HUES48 (cell line): ENCODE results near the gene PGD.

Source experiments
- H3K27ac ChIP-seq: one replicate; pipeline ENCODE4 v1.7.0; 2013; ENCODE audit warnings: low read depth, low read length, inconsistent platforms
- H3K27me3 ChIP-seq: 2 replicates; pipeline ENCODE4 v1.6.1; 2013; ENCODE audit warnings: mild to moderate bottlenecking, low read length; ENCODE audit not compliant: control insufficient read depth, insufficient read depth
- H3K36me3 ChIP-seq: 2 replicates; pipeline ENCODE4 v1.6.1; 2013; ENCODE audit warnings: low read length; ENCODE audit not compliant: control insufficient read depth, insufficient read depth
- H3K4me1 ChIP-seq: 2 replicates; pipeline ENCODE4 v1.6.1; 2013; ENCODE audit warnings: mild to moderate bottlenecking, low read length; ENCODE audit not compliant: control insufficient read depth, insufficient read depth
- H3K4me3 ChIP-seq: 2 replicates; pipeline ENCODE4 v1.5.1; 2013; ENCODE audit warnings: mild to moderate bottlenecking, low read depth, low read length
- H3K9ac ChIP-seq: 2 replicates; pipeline ENCODE4 v1.6.1; 2013; ENCODE audit warnings: mild to moderate bottlenecking, low read depth, low read length, moderate library complexity
- H3K9me3 ChIP-seq: 2 replicates; pipeline ENCODE4 v1.6.1; 2013; ENCODE audit warnings: low read length; ENCODE audit not compliant: control insufficient read depth, insufficient read depth

The PGD gene

GRCh38 chr1:10379676-10380075, 19.2 kb upstream of the PGD start:
- Histone ChIP-seq H3K9ac (no peak overlapping the region), H3K27me3 (no peaks in the 10 kb centered on the region), H3K4me1 (no peaks in the 10 kb centered on the region), H3K9me3 (no peaks in the 10 kb centered on the region), H3K27ac (no peak overlapping the region), H3K4me3 (no peak overlapping the region), H3K36me3 (peaks cover 52% of the 10 kb centered on the region)

- Histone ChIP-seq H3K9me3 (no peaks in the 10 kb centered on the region), H3K4me3 (no peak overlapping the region), H3K27ac (no peak overlapping the region), H3K36me3 (peaks cover 43% of the 10 kb centered on the region), H3K9ac (no peak overlapping the region), H3K27me3 (no peaks in the 10 kb centered on the region), H3K4me1 (no peaks in the 10 kb centered on the region)
Measured at GRCh38 chr1:10380594-10381275, 18.1 kb upstream of the PGD start.

GRCh38 chr1:10383630-10384029, 15.2 kb upstream of the PGD start:
- H3K9me3 ChIP-seq: no peaks in the 10 kb centered on the region
- H3K36me3 ChIP-seq: peaks cover 22% of the 10 kb centered on the region
- H3K27me3 ChIP-seq: no peaks in the 10 kb centered on the region
- peaks cover 12% of the 10 kb centered on the region for H3K4me1 ChIP-seq
- no peak overlapping the region for H3K9ac ChIP-seq
- no peak overlapping the region for H3K27ac ChIP-seq
- no peak overlapping the region for H3K4me3 ChIP-seq

DNA sequence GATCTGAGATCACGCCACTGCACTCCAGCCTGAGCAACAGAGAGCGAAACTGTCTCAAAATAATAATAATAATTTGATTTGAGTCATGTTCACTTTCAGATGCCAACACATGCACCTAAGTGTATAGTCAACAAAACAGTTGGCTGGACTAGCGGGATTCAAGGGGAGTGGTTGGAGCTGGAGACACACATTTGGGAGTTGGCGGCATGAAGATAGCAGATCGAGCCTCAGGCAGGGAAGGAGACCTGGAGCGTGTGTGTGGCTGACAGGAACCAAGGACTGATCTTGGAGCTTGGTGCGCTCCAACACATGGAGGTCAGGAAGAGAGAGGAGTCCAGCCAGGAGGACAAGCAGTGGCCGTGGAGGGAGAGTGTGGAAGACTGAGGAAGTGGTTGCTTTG, 14.6 kb upstream of the PGD start:
- Histone ChIP-seq H3K36me3 (peaks cover 16% of the 10 kb centered on the region), H3K4me1 (peaks cover 12% of the 10 kb centered on the region), H3K4me3 (no peak overlapping the region), H3K9me3 (no peaks in the 10 kb centered on the region), H3K9ac (no peak overlapping the region), H3K27ac (no peak overlapping the region), H3K27me3 (no peaks in the 10 kb centered on the region)

- Histone ChIP-seq H3K9ac (peak overlapping the region; percentile 9; the same call in 1 of the 2 replicates), H3K4me3 (no peak overlapping the region), H3K4me1 (peaks cover 12% of the 10 kb centered on the region), H3K36me3 (peaks cover 4% of the 10 kb centered on the region; the same call in 1 of the 2 replicates), H3K27me3 (no peaks in the 10 kb centered on the region), H3K27ac (peak overlapping the region; percentile 85), H3K9me3 (no peaks in the 10 kb centered on the region)
Measured at GRCh38 chr1:10386761-10387676, 11.8 kb upstream of the PGD start.

- no peaks in the 10 kb centered on the region for H3K27me3 ChIP-seq
- peak overlapping the region; percentile 85 for H3K27ac ChIP-seq
- peaks cover 12% of the 10 kb centered on the region for H3K4me1 ChIP-seq
- no peaks in the 10 kb centered on the region for H3K9me3 ChIP-seq
- peak overlapping the region; percentile 9; the same call in 1 of the 2 replicates for H3K9ac ChIP-seq
- H3K4me3 ChIP-seq: no peak overlapping the region
- peaks cover 4% of the 10 kb centered on the region; the same call in 1 of the 2 replicates for H3K36me3 ChIP-seq
Measured at GRCh38 chr1:10387677-10388386, 11.0 kb upstream of the PGD start.

GRCh38 chr1:10388387-10388715, 10.5 kb upstream of the PGD start:
- Histone ChIP-seq H3K27ac (peak overlapping the region; percentile 85), H3K4me1 (peaks cover 12% of the 10 kb centered on the region), H3K4me3 (no peak overlapping the region), H3K9ac (no peak overlapping the region), H3K27me3 (no peaks in the 10 kb centered on the region), H3K9me3 (no peaks in the 10 kb centered on the region), H3K36me3 (peaks cover 4% of the 10 kb centered on the region; the same call in 1 of the 2 replicates)

GRCh38 chr1:10389271-10389973, 9.4 kb upstream of the PGD start:
- Histone ChIP-seq H3K4me3 (no peak overlapping the region), H3K36me3 (peaks cover 4% of the 10 kb centered on the region; the same call in 1 of the 2 replicates), H3K9me3 (no peaks in the 10 kb centered on the region), H3K9ac (no peak overlapping the region), H3K27ac (no peak overlapping the region), H3K27me3 (no peaks in the 10 kb centered on the region), H3K4me1 (peaks cover 12% of the 10 kb centered on the region)

- no peaks in the 10 kb centered on the region for H3K9me3 ChIP-seq
- H3K36me3 ChIP-seq: peaks cover 13% of the 10 kb centered on the region
- H3K9ac ChIP-seq: no peak overlapping the region
- H3K27ac ChIP-seq: no peak overlapping the region
- H3K27me3 ChIP-seq: no peaks in the 10 kb centered on the region
- H3K4me3 ChIP-seq: no peak overlapping the region
- peaks cover 6% of the 10 kb centered on the region; the same call in 1 of the 2 replicates for H3K4me1 ChIP-seq
Measured at GRCh38 chr1:10396870-10397269, 2.0 kb upstream of the PGD start.

- Histone ChIP-seq H3K9ac (peak overlapping the region; percentile 78), H3K4me3 (peak overlapping the region; percentile 100), H3K36me3 (peaks cover 26% of the 10 kb centered on the region), H3K9me3 (no peaks in the 10 kb centered on the region), H3K27me3 (no peaks in the 10 kb centered on the region), H3K4me1 (peaks cover 6% of the 10 kb centered on the region; the same call in 1 of the 2 replicates), H3K27ac (peak overlapping the region; percentile 83)
Measured at GRCh38 chr1:10398278-10398733, 558 bp upstream of the PGD start.
